GM12892 (cell line): ENCODE measurements around the gene IRF9.
"Not testable (repeated sequence)": the region's sequence is repeated elsewhere in the genome, so short reads cannot be mapped to it uniquely, and the experiment has no call there.

ENCODE experiments used
- POLR2A ChIP-seq: IDR thresholded peaks from 2 replicates; pipeline ENCODE4 v1.6.1; 2011; ENCODE audit warnings: low read depth, low read length, control low read depth
- POLR2AphosphoS5 ChIP-seq: IDR thresholded peaks from 2 replicates; pipeline ENCODE4 v1.6.1; 2011; ENCODE audit warnings: low read depth, low read length, control low read depth
- TAF1 ChIP-seq: IDR thresholded peaks from 2 replicates; pipeline ENCODE4 v1.6.1; 2011; ENCODE audit warnings: low read depth, mild to moderate bottlenecking, control low read depth, low read length, borderline replicate concordance

DNA sequence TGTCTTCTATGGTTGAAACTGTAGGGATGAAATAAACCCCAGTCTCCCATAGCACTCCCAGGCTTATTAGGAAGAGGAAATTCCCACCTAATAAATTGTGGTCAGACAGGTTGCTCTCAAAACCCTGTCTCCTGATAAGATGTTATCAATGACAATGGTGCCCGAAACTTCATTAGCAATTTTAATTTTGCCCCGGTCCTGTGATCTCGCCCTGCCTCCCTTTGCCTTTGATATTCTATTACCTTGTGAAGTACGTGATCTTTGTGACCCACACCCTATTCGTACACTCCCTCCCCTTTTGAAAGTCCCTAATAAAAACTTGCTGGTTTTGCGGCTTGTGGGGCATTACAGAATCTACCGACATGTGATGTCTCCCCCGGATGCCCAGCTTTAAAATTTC lies 41.5 kb downstream of the IRF9 start:
- TF ChIP-seq POLR2A, POLR2AphosphoS5, TAF1: not testable (repeated sequence)
